K562 (cell line): Measurements from ENCODE around the gene NINL. TPM values are rescaled to one million over a fixed set of nuclear protein-coding genes. Genes with fewer than 3 reads are reported as not detected.

ENCODE experiments used
- ARID2 ChIP-seq: fragments of 450-650 bp; IDR thresholded peaks from 2 replicates; pipeline ENCODE4 v1.6.1; 2017; ENCODE audit warnings: antibody characterized with exemption, mild to moderate bottlenecking
- CLOCK ChIP-seq: fragments of 250-450 bp; sonication (Bioruptor Pico); IDR thresholded peaks from 2 replicates; pipeline ENCODE4 v1.4.0; 2020; ENCODE audit warnings: mild to moderate bottlenecking, moderate library complexity, borderline replicate concordance
- HNRNPH1 ChIP-seq: fragments of 200-400 bp; formaldehyde crosslinking; optimal IDR thresholded peaks from 2 replicates; pipeline ENCODE3; 2017; ENCODE audit warnings: low read depth, mild to moderate bottlenecking, low read length, moderate library complexity
- NCOA4 ChIP-seq: fragments of 450-650 bp; IDR thresholded peaks from 2 replicates; pipeline ENCODE4 v1.6.1; 2018; ENCODE audit warnings: mild to moderate bottlenecking; ENCODE audit not compliant: partially characterized antibody
- NELFE ChIP-seq: IDR thresholded peaks from 2 replicates; pipeline ENCODE4 v1.6.1; 2011; ENCODE audit warnings: mild to moderate bottlenecking; ENCODE audit not compliant: insufficient read depth, insufficient read length
- NRF1 ChIP-seq, 2 experiments: fragments of 450-650 bp; IDR thresholded peaks in 1 of 2; conservative IDR thresholded peaks in 1 of 2; 2 replicates each; pipeline ENCODE4 v1.6.1; 2014; ENCODE audit warnings: mild to moderate bottlenecking in 2 of 2
- SPI1 ChIP-seq: IDR thresholded peaks from 2 replicates; pipeline ENCODE4 v1.6.1; 2011; ENCODE audit warnings: low read depth, low read length, control low read depth, borderline replicate concordance
- TFAM ChIP-seq: fragments of 250-450 bp; sonication (Bioruptor Pico); conservative IDR thresholded peaks from 2 replicates; pipeline ENCODE4 v1.5.0; 2021; ENCODE audit warnings: mild to moderate bottlenecking, moderate library complexity
- ZNF507 ChIP-seq: conservative IDR thresholded peaks from 2 replicates; pipeline ENCODE4 v1.6.1; 2017; ENCODE audit warnings: missing genetic modification characterization, missing compliant biosample characterization
- ZNF583 ChIP-seq: fragments of 250-450 bp; sonication (Bioruptor Pico); IDR thresholded peaks from 2 replicates; pipeline ENCODE4 v1.4.0; 2020
- polyA plus RNA-seq, 8 experiments: library from polyadenylated mRNA; depleted of rRNA in 4 of 8; stranded (reverse) in 5 of 8; unstranded in 3 of 8; fragments of >200 nt; fragmentation: Nextera tagmentation in 2 of 8; fragmentation: Illumina TruSeq in 1 of 8; extraction: Ambion mirVana in 2 of 8; extraction: Trizol in 1 of 8; gene quantifications; 2 replicates each; pipeline versions ENCODE4 v1.2.1 to v1.2.3, GENCODE V29; 2011 to 2014; ENCODE audit warnings: inconsistent platforms in 1 of 8, missing spikeins in 1 of 8
- total RNA-seq, 7 experiments: library from RNA; depleted of rRNA in 6 of 7; stranded (reverse); fragments of >200 nt in 6 of 7; fragmentation: Illumina TruSeq in 2 of 7; extraction: Trizol in 2 of 7; gene quantifications; 2 replicates each; pipeline versions ENCODE4 v1.2.1 to v1.2.3, GENCODE V29; 2011 to 2021; ENCODE audit warnings: low replicate concordance in 1 of 7
- TF ChIP-seq, protein P1 (sequence below): fragments of 450-650 bp; formaldehyde crosslinking; IDR thresholded peaks from 2 replicates; pipeline ENCODE4 v1.4.0; 2020; ENCODE audit warnings: mild to moderate bottlenecking, mixed read lengths
- TF ChIP-seq, protein P2 (sequence below): fragments of 150-350 bp; IDR thresholded peaks from 2 replicates; pipeline ENCODE4 v1.6.1; 2014; ENCODE audit warnings: low read depth, mild to moderate bottlenecking, low read length, borderline replicate concordance
- TF ChIP-seq, protein P3 (sequence below): fragments of 250-450 bp; sonication (Bioruptor Pico); IDR thresholded peaks from 2 replicates; pipeline ENCODE4 v1.5.0; 2020; ENCODE audit warnings: mild to moderate bottlenecking
- TF ChIP-seq, protein P4 (sequence below): fragments of 450-650 bp; IDR thresholded peaks from 2 replicates; pipeline ENCODE4 v1.7.1; 2018; ENCODE audit warnings: mild to moderate bottlenecking, low read depth; ENCODE audit not compliant: partially characterized antibody

The NINL gene
- total and polyA plus RNA-seq, 9 of the 15 experiments (the other 6 are each of a cell fraction or from before 2014, with no cell fraction given): 0.03 to 0.22 (median 0.05) TPM; not detected in 5

GRCh38 chr20:25623736-25624499 lies 38.6 kb upstream of the NINL start, which contains the start of gene NANP (continued):
- TF ChIP-seq NRF1 (conservative IDR thresholded peaks at IDR 0.05 in 1 of 2, IDR thresholded peaks at IDR 0.05 in 1 of 2) (peak; percentile 99), NCOA4 (no peak), CLOCK (CRISPR knock-in tag) (no peak), TFAM (no peak), NELFE (no peak), HNRNPH1 (no peak), SPI1 (no peak), ZNF507 (tag) (no peak), ZNF583 (CRISPR knock-in tag) (no peak), ARID2 (no peak)
- TF ChIP-seq, protein P1, sequence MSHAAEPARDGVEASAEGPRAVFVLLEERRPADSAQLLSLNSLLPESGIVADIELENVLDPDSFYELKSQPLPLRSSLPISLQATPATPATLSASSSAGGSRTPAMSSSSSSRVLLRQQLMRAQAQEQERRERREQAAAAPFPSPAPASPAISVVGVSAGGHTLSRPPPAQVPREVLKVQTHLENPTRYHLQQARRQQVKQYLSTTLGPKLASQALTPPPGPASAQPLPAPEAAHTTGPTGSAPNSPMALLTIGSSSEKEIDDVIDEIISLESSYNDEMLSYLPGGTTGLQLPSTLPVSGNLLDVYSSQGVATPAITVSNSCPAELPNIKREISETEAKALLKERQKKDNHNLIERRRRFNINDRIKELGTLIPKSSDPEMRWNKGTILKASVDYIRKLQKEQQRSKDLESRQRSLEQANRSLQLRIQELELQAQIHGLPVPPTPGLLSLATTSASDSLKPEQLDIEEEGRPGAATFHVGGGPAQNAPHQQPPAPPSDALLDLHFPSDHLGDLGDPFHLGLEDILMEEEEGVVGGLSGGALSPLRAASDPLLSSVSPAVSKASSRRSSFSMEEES (CRISPR knock-in tag): no peak
- TF ChIP-seq, protein P2, sequence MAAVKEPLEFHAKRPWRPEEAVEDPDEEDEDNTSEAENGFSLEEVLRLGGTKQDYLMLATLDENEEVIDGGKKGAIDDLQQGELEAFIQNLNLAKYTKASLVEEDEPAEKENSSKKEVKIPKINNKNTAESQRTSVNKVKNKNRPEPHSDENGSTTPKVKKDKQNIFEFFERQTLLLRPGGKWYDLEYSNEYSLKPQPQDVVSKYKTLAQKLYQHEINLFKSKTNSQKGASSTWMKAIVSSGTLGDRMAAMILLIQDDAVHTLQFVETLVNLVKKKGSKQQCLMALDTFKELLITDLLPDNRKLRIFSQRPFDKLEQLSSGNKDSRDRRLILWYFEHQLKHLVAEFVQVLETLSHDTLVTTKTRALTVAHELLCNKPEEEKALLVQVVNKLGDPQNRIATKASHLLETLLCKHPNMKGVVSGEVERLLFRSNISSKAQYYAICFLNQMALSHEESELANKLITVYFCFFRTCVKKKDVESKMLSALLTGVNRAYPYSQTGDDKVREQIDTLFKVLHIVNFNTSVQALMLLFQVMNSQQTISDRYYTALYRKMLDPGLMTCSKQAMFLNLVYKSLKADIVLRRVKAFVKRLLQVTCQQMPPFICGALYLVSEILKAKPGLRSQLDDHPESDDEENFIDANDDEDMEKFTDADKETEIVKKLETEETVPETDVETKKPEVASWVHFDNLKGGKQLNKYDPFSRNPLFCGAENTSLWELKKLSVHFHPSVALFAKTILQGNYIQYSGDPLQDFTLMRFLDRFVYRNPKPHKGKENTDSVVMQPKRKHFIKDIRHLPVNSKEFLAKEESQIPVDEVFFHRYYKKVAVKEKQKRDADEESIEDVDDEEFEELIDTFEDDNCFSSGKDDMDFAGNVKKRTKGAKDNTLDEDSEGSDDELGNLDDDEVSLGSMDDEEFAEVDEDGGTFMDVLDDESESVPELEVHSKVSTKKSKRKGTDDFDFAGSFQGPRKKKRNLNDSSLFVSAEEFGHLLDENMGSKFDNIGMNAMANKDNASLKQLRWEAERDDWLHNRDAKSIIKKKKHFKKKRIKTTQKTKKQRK: no peak
- TF ChIP-seq, protein P3, sequence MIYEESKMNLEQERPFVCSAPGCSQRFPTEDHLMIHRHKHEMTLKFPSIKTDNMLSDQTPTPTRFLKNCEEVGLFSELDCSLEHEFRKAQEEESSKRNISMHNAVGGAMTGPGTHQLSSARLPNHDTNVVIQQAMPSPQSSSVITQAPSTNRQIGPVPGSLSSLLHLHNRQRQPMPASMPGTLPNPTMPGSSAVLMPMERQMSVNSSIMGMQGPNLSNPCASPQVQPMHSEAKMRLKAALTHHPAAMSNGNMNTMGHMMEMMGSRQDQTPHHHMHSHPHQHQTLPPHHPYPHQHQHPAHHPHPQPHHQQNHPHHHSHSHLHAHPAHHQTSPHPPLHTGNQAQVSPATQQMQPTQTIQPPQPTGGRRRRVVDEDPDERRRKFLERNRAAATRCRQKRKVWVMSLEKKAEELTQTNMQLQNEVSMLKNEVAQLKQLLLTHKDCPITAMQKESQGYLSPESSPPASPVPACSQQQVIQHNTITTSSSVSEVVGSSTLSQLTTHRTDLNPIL (CRISPR knock-in tag): no peak
- TF ChIP-seq, protein P4, sequence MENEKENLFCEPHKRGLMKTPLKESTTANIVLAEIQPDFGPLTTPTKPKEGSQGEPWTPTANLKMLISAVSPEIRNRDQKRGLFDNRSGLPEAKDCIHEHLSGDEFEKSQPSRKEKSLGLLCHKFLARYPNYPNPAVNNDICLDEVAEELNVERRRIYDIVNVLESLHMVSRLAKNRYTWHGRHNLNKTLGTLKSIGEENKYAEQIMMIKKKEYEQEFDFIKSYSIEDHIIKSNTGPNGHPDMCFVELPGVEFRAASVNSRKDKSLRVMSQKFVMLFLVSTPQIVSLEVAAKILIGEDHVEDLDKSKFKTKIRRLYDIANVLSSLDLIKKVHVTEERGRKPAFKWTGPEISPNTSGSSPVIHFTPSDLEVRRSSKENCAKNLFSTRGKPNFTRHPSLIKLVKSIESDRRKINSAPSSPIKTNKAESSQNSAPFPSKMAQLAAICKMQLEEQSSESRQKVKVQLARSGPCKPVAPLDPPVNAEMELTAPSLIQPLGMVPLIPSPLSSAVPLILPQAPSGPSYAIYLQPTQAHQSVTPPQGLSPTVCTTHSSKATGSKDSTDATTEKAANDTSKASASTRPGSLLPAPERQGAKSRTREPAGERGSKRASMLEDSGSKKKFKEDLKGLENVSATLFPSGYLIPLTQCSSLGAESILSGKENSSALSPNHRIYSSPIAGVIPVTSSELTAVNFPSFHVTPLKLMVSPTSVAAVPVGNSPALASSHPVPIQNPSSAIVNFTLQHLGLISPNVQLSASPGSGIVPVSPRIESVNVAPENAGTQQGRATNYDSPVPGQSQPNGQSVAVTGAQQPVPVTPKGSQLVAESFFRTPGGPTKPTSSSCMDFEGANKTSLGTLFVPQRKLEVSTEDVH: peak; percentile 61
